Measurements from ENCODE around the gene PEX11G.

DNA sequence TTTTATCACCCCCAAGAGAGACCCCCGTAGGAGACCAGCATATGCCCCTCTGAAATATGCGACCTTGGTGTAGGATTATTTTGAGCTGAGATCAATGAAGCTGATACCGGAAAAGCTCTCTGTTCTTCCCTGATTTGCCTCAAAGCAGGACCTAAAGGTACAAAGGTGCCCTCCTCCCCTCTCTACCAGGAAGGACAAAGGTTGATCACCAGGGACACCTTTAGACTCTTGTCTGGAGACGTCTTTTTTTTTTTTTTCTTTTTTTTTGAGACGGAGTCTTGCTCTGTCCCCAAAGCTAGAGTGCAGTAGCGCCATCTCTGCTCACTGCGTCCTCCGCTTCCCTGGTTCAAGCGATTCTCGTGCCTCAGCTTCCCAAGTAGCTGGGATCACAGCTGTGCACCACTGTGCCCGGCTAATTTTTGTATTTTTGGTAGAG is 792 bp upstream of the PEX11G start:
- TF ChIP-seq, protein P1, sequence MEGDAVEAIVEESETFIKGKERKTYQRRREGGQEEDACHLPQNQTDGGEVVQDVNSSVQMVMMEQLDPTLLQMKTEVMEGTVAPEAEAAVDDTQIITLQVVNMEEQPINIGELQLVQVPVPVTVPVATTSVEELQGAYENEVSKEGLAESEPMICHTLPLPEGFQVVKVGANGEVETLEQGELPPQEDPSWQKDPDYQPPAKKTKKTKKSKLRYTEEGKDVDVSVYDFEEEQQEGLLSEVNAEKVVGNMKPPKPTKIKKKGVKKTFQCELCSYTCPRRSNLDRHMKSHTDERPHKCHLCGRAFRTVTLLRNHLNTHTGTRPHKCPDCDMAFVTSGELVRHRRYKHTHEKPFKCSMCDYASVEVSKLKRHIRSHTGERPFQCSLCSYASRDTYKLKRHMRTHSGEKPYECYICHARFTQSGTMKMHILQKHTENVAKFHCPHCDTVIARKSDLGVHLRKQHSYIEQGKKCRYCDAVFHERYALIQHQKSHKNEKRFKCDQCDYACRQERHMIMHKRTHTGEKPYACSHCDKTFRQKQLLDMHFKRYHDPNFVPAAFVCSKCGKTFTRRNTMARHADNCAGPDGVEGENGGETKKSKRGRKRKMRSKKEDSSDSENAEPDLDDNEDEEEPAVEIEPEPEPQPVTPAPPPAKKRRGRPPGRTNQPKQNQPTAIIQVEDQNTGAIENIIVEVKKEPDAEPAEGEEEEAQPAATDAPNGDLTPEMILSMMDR (IDR thresholded peaks at IDR 0.05): no peak
- TF ChIP-seq ZBTB43 (CRISPR knock-in tag; IDR thresholded peaks at IDR 0.05) (no peak), ZNF425 (CRISPR knock-in tag; conservative IDR thresholded peaks at IDR 0.05) (no peak), NR2C2 (CRISPR knock-in tag; IDR thresholded peaks at IDR 0.05) (no peak), MXD4 (CRISPR knock-in tag; IDR thresholded peaks at IDR 0.05; ENCODE audit: borderline replicate concordance) (no peak), CBFB (CRISPR knock-in tag; IDR thresholded peaks at IDR 0.05; ENCODE audit: low read depth) (no peak), AFF4 (CRISPR knock-in tag; IDR thresholded peaks at IDR 0.05; ENCODE audit: borderline replicate concordance) (no peak), USF1 (CRISPR knock-in tag; IDR thresholded peaks at IDR 0.05) (no peak), TEAD4 (CRISPR knock-in tag; IDR thresholded peaks at IDR 0.05) (no peak)

Data from WTC11 (cell line).